ENCODE results near the gene RPTOR.
"Not testable (repeated sequence)": the region's sequence is repeated elsewhere in the genome, so short reads cannot be mapped to it uniquely, and the experiment has no call there.

RPTOR gene

DNA sequence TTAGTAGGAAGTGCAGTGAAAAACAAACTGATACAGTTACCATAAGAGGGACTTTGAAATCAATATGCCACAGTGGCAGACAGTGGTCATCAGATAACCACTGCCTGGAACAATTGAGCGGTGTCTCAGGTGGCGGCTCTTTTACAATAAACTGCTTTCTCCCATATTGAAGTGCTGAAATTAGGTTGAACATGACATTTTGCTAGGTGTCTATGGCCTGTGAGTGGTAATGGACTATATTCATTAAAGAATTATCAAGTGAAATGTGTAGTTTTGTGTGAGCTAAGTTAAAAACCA is 214.7 kb downstream of the RPTOR start:
- no peak for DNase-seq (ENCODE audit: low read depth, low spot score)
- H3K4me3 ChIP-seq, result no peak overlapping the region
- no peak overlapping the region for H3K9ac ChIP-seq (ENCODE audit: insufficient read length)
- no peak for TF ChIP-seq EZH2 (IDR thresholded peaks at IDR 0.05)
- no peak for TF ChIP-seq POLR2AphosphoS5 (IDR thresholded peaks at IDR 0.05; ENCODE audit: borderline replicate concordance, low read depth, low read length)
- H3K27ac ChIP-seq, result no peak overlapping the region; the same call in 1 of the 2 replicates
- no peaks in the 10 kb centered on the region for H3K36me3 ChIP-seq (ENCODE audit: insufficient read depth, low read length)
- H3K9me3 ChIP-seq (ENCODE audit: low read depth, low read length), result no peaks in the 10 kb centered on the region

DNA sequence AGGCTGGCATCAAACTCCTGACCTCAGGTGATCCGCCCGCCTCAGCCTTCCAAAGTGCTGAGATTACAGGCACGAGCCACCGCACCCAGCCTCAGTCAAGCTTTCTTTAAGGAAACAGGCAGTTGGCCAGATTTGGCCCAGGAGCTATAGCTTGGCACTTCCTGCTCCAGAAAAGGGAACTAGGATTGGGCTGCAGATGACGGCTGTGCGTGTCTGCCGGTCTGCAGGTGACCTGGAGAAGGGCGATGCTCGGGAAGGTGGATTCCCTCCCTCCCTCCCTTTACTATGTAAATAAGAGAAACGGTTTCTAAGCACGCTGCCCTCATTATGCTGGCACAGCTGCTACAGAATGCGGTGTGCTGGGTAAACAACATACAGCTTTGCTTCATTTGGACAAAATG is 215.9 kb downstream of the RPTOR start:
- H3K4me3 ChIP-seq, result no peak overlapping the region
- no peak overlapping the region for H3K27ac ChIP-seq
- TF ChIP-seq EZH2 (IDR thresholded peaks at IDR 0.05) (no peak), FOXP2 (optimal IDR thresholded peaks at IDR 0.05; ENCODE audit: control extremely low read depth, extremely low read length, insufficient read depth) (no peak), POLR2AphosphoS5 (IDR thresholded peaks at IDR 0.05; ENCODE audit: borderline replicate concordance, low read depth, low read length) (no peak)
- H3K9me3 ChIP-seq (ENCODE audit: low read depth, low read length), result no peaks in the 10 kb centered on the region
- no peaks in the 10 kb centered on the region for H3K36me3 ChIP-seq (ENCODE audit: insufficient read depth, low read length)
- no peak overlapping the region for H3K9ac ChIP-seq (ENCODE audit: insufficient read length)
- DNase-seq (ENCODE audit: low read depth, low spot score), result no peak

DNA sequence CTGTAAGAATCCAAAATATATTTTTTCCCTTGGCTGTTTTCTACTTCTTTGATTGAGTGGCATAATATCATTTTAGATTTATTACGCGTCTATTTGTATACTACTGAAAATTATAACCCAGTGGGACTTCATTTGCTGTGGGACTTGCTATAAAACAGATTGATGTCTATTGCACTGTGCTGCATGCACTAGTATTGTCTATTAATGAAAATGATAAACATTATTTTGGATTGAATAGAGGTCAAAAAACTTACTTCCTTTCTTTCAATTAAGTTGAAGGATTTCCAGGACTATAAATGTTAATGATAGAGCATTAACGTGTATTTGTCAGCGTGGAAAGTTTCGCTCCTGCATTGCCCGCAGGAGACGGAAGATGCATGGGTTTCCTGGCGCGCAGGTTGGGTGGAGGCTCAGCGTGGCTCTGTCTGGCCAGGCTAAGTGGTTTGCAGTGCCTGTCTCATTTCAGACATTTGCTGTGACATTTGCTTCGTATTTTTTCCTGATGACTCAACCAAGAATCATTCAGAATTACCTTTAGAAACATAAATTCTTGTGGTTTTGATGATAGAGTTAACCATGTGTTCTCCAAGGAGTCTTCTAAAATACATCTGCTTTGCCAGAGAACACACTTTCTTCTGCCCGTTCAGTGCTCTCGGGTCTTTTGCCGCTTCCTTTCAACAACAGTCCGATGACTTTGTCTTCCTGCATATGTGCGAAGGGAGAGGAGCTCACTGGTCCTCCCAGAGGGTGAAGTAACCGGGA is 216.7 kb downstream of the RPTOR start:
- Histone ChIP-seq H3K27ac (no peak overlapping the region), H3K4me3 (no peak overlapping the region), H3K9ac (ENCODE audit: insufficient read length) (no peak overlapping the region), H3K9me3 (ENCODE audit: low read depth, low read length) (no peaks in the 10 kb centered on the region), H3K36me3 (ENCODE audit: insufficient read depth, low read length) (no peaks in the 10 kb centered on the region)
- DNase-seq (ENCODE audit: low read depth, low spot score), result no peak
- no peak for TF ChIP-seq EZH2 (IDR thresholded peaks at IDR 0.05)
- TF ChIP-seq FOXP2 (optimal IDR thresholded peaks at IDR 0.05; ENCODE audit: control extremely low read depth, extremely low read length, insufficient read depth), result no peak
- TF ChIP-seq POLR2AphosphoS5 (IDR thresholded peaks at IDR 0.05; ENCODE audit: borderline replicate concordance, low read depth, low read length), result no peak

DNA sequence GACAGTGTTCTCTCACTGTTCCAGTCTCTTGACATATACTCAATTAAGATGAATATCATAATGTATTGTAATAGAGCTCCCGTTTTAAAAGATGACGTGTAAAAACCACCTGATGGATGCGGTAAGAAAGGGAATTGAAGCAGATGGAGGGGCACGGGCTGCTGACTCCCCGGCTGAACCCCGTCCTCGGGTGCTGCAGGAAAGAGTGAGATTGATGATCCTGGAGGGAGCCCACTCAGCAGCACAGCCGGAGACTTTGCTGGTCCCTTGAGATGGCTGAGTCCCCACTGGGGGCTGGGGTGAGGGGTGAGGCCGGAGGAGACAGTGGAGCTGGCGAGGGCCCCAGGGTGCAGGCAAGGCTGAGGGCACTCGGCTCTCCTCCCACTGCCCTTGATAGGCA is 217.4 kb downstream of the RPTOR start:
- no peaks in the 10 kb centered on the region for H3K36me3 ChIP-seq (ENCODE audit: insufficient read depth, low read length)
- no peak overlapping the region for H3K27ac ChIP-seq
- DNase-seq (ENCODE audit: low read depth, low spot score), result no peak
- no peak for TF ChIP-seq FOXP2 (optimal IDR thresholded peaks at IDR 0.05; ENCODE audit: control extremely low read depth, extremely low read length, insufficient read depth)
- no peak for TF ChIP-seq EZH2 (IDR thresholded peaks at IDR 0.05)
- TF ChIP-seq POLR2AphosphoS5 (IDR thresholded peaks at IDR 0.05; ENCODE audit: borderline replicate concordance, low read depth, low read length), result no peak
- H3K9ac ChIP-seq (ENCODE audit: insufficient read length), result no peak overlapping the region
- H3K9me3 ChIP-seq (ENCODE audit: low read depth, low read length), result no peaks in the 10 kb centered on the region
- no peak overlapping the region for H3K4me3 ChIP-seq

DNA sequence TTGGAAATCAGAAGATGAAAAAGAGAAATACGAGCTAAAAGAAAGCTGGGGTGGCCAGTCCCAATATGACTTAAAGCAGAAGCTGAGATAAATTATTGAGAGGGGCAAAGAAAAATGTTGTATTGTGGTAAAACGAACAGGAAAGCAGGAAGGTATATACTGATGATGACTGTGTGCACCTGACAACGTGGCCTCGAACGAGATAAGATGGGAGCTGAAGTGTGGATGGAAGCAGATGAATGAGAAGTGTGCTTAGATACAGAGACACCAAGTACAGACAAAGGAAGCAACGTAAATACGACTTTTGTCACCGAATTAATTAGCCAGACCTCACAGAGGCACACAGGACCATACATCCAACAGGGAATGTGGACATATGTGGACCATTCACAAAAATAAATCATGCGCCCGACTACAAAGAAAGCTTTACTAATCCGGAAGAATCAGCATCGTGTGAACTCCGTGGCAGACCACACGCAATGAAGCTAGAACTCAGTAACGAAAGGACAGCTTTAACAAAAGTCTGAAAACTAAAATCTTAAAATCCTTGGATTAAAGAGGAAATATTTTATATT is 218.7 kb downstream of the RPTOR start:
- Histone ChIP-seq H3K36me3 (ENCODE audit: insufficient read depth, low read length) (no peaks in the 10 kb centered on the region), H3K4me3 (no peak overlapping the region), H3K9me3 (ENCODE audit: low read depth, low read length) (no peaks in the 10 kb centered on the region), H3K9ac (ENCODE audit: insufficient read length) (no peak overlapping the region), H3K27ac (no peak overlapping the region)
- no peak for DNase-seq (ENCODE audit: low read depth, low spot score)
- TF ChIP-seq EZH2 (IDR thresholded peaks at IDR 0.05) (no peak), FOXP2 (optimal IDR thresholded peaks at IDR 0.05; ENCODE audit: control extremely low read depth, extremely low read length, insufficient read depth) (no peak), POLR2AphosphoS5 (IDR thresholded peaks at IDR 0.05; ENCODE audit: borderline replicate concordance, low read depth, low read length) (no peak)

DNA sequence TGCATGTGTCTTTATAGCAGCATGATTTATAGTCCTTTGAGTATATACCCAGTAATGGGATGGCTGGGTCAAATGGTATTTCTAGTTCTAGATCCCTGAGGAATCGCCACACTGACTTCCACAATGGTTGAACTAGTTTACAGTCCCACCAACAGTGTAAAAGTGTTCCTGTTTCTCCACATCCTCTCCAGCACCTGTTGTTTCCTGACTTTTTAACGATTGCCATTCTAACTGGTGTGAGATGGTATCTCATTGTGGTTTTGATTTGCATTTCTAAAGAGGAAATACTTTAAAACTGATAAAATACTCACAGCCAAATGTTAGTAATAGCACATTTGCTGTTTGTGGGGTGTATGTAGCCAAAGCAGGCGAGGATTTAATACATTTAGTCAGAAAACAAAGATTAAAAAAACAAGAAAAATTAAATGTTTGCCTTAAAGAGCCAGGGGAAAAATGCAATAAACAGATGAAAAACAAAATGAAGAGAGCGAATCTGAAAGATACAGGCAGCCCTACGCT is 220.0 kb downstream of the RPTOR start:
- not testable (repeated sequence) for H3K27ac ChIP-seq; H3K4me3 ChIP-seq; H3K9me3 ChIP-seq (ENCODE audit: low read depth, low read length); H3K9ac ChIP-seq (ENCODE audit: insufficient read length); DNase-seq (ENCODE audit: low read depth, low spot score); H3K36me3 ChIP-seq (ENCODE audit: insufficient read depth, low read length)

DNA sequence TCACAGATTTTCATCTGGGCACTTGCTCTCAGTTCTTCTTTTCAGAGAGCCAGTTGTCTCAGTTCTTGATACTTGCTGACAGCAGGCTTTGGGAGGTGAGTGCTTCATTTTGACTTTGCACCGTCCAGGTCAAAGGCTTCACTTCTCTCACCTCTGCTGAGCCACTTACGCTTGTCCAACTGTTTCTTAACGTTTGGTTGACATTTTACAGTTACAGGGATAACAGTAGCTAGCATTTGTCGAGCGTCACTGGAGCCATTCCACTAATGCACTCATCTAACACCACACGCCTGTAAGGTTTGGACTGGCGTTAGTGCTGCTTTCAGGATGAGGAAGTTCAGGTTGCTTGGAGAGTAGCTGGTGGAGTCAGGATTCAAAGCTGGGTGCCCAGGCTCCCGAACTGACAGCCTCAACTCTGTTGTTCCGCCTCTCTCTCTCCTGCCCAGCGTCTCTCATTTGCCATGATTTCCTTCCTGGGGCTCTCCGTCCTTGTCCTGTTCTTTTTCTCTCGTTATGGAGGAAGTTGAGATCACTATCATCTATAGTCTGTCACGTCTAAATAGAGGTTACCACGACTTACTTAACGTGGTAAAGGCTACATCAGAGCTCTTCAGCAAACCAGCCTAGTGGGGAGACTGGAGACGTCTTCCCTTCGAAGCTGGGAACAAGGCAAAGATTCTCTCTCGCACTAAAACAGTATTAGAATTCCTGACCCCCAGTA is 220.8 kb downstream of the RPTOR start:
- Histone ChIP-seq H3K4me3 (no peak overlapping the region), H3K27ac (no peak overlapping the region)

DNA sequence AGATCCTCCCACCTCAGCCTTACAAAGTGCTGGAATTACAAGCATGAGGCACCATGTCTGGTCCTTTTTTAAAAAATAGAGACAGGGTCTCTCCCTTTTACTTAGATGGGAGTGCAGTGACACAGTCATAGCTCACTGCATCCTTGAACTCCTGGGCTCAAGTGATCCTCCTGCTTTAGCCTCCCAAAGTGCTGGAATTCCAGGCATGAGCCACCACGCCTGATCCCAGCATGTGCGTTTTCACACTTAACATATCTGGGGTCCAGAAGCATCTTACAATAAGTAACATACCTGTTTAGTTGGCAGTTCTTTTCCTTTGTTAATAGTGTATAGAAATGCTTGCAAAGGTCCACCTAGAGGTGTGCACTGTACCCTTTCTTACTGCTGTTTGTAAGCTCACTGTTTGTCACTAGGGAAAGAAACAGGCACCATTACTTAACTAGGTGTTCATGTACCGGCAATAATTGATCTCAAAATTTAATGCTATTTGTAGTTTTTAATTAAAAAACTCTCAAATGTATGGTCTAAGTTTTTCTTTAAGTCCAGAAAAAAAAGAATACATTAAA is 221.7 kb downstream of the RPTOR start:
- TF ChIP-seq POLR2AphosphoS5 (IDR thresholded peaks at IDR 0.05; ENCODE audit: borderline replicate concordance, low read depth, low read length) (no peak), FOXP2 (optimal IDR thresholded peaks at IDR 0.05; ENCODE audit: control extremely low read depth, extremely low read length, insufficient read depth) (no peak), EZH2 (IDR thresholded peaks at IDR 0.05) (no peak)
- Histone ChIP-seq H3K9me3 (ENCODE audit: low read depth, low read length) (no peaks in the 10 kb centered on the region), H3K27ac (no peak overlapping the region), H3K4me3 (no peak overlapping the region), H3K9ac (ENCODE audit: insufficient read length) (no peak overlapping the region), H3K36me3 (ENCODE audit: insufficient read depth, low read length) (no peaks in the 10 kb centered on the region)
- no peak for DNase-seq (ENCODE audit: low read depth, low spot score)

More for the DNA sequence above, 220.8 kb downstream of the RPTOR start:
- TF ChIP-seq FOXP2 (optimal IDR thresholded peaks at IDR 0.05; ENCODE audit: control extremely low read depth, extremely low read length, insufficient read depth) (no peak), EZH2 (IDR thresholded peaks at IDR 0.05) (no peak), POLR2AphosphoS5 (IDR thresholded peaks at IDR 0.05; ENCODE audit: borderline replicate concordance, low read depth, low read length) (no peak)
- Histone ChIP-seq H3K36me3 (ENCODE audit: insufficient read depth, low read length) (no peaks in the 10 kb centered on the region), H3K9me3 (ENCODE audit: low read depth, low read length) (no peaks in the 10 kb centered on the region), H3K9ac (ENCODE audit: insufficient read length) (no peak overlapping the region)
- DNase-seq (ENCODE audit: low read depth, low spot score), result no peak
